NCI-H446 (cell line): Measurements from ENCODE around the gene ZBTB21.
"Not testable (repeated sequence)": the region's sequence is repeated elsewhere in the genome, so short reads cannot be mapped to it uniquely, and the experiment has no call there.

Experiments
- DNase-seq, 2 experiments: peaks; one replicate each; lab custom pipeline; 2025; lab: John Stamatoyannopoulos, UW

ZBTB21 gene

GRCh38 chr21:41952568-41953248, 57.5 kb downstream of the ZBTB21 start:
- no peak for DNase-seq

DNA sequence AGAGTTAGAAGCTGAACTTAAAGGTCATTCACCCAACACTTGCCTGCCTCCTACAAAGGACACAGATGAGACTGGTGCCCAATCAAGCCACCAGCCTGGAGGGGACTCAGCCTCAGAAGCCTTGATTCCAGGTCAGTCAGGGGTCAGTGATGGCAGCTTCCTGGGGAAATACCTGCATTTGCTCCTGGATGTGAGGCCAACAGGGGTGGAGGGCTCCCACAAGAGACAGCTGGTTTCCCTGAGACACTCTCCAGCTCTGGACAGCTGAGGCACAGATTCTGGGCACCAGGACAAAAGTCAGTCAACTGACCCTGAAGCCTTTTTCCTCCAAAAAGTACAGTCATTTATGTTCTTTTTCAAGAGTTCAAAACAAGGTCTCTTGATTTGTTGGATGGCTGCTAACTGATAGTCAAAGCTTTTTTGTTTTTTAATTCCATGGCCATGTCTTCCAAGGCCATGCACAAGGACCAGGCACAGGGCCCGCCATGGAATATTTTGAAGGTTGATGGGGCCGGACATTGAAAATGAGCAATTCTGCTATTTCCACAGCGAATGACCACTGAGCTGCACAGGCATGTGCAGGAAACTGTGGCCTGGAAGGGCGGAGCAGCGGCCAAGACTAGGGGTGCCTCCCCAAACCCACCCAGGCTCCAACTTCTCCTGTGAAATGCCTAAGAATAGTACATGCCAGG, 58.1 kb downstream of the ZBTB21 start:
- no peak for DNase-seq

GRCh38 chr21:41950941-41951351, 59.2 kb downstream of the ZBTB21 start:
- DNase-seq, result no peak

DNA sequence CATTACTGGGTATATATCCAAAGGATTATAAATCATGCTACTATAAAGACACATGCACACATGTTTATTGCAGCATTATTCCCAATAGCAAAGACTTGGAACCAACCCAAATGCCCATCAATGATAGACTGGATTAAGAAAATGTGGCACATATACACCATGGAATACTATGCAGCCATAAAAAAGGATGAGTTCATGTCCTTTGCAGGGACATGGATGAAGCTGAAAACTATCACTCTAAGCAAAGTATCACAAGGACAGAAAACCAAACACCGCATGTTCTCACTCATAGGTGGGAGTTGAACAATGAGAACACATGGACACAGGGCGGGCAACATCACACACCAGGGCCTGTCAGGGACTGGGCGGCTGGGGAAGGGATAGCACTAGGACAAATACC, 60.5 kb downstream of the ZBTB21 start:
- not testable (repeated sequence) for DNase-seq

GRCh38 chr21:41948901-41949300, 61.3 kb downstream of the ZBTB21 start:
- DNase-seq, result no peak

- DNase-seq, result peak; percentile 20 to 69
These were observed 61.9 kb downstream of the ZBTB21 start for GRCh38 chr21:41948078-41948895.

- no peak for DNase-seq
These were observed 64.2 kb downstream of the ZBTB21 start for GRCh38 chr21:41945982-41946381.

DNA sequence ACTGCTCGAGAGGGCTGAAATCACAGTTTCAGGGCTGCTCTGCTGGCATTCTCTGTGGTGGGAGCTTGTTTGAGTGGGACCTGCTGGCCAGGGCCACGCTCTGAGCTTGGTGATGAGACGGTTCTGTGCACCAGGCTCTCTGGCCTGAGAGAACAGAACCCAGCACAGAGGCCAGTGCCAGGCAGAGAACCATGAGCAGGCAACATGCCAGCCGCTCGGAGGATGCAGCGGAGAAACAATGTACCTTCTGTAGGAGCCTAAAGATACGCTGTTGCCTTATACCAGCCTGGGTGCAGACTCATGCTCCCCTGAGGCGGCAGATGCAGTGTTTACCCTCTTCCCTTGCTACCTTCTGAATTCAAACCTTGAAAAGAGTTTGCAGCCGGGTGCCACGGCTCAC, 66.3 kb downstream of the ZBTB21 start:
- no peak for DNase-seq

GRCh38 chr21:41942457-41942856, 67.7 kb downstream of the ZBTB21 start:
- DNase-seq, result no peak

- no peak for DNase-seq
These were observed 68.2 kb downstream of the ZBTB21 start for GRCh38 chr21:41941941-41942340.

DNA sequence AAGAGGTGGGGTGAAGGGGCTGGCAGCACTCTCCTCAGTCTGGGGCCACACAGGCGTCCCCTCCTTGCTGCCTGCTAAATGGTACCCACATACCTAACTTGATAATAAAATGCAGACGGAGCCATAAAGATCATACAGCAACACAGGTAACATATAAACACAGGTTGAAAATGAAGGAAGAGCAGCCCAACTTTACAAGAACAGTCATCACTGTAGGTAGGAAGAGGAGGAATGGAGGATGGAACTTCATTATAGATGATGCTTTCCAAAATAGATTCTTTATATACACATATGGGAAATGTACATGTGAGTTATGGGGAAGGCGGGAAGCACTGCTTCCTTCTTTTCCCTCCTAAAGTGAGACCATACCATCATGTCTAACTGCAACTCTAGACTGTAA, 69.7 kb downstream of the ZBTB21 start:
- DNase-seq, result no peak

- no peak for DNase-seq
These were observed 70.8 kb downstream of the ZBTB21 start for GRCh38 chr21:41939391-41939790.
